ENCODE results near the gene GAREM2. TPM values are rescaled to one million over a fixed set of nuclear protein-coding genes. Genes with fewer than 3 reads are reported as not detected.

GAREM2 gene
- polyA plus RNA-seq, 1 of the 3 experiments (the other 2 are of a cell fraction), result 3.7 TPM

DNA sequence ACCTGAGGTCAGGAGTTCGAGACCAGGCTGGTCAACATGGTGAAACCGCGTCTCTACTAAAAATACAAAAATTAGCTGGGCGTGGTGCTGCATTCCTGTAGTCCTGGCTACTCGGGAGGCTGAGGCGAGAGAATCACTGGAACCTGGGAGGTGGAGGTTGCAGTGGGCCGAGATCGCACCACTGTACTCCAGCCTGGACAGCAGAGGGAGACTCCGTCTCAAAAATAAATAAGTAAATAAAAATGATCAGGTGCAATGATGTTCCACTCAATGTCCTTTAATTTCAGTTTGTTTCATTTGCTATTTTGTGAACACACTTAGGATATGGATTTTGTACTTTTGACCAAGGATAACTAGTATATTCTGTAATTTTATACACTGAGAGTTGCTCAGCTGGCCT, 62.2 kb downstream of the GAREM2 start:
- CTCF ChIA-PET, result interaction anchor here (0.7 to 1.7 kb wide), 11 partner anchors 12 to 500 kb away, joined by 3 to 9 read pairs (median 3); a partner anchor contains a TSS
- H3K36me3 ChIP-seq (replicated peaks in 1 of 2; ENCODE audit: control insufficient read depth in 1 of 2, insufficient read depth in 2 of 2, low read length in 1 of 2), result peaks cover 62 to 66% of the 10 kb centered on the region in 2 experiments
- H3K9ac ChIP-seq, result no peak overlapping the region
- no peaks in the 10 kb centered on the region for H3K9me2 ChIP-seq
- H3K4me2 ChIP-seq, result no peak overlapping the region
- H3K9me3 ChIP-seq, result no peaks in the 10 kb centered on the region
- H3K27ac ChIP-seq (ENCODE audit: low read depth in 2 of 2, low read length in 1 of 2), result no peak overlapping the region
- no peaks in the 10 kb centered on the region; a peak in 1 of 4 replicates for H3K4me1 ChIP-seq (ENCODE audit: control insufficient read depth in 1 of 2, insufficient read depth in 2 of 2, low read depth in 1 of 2, low read length in 1 of 2)
- H3K79me2 ChIP-seq (ENCODE audit: insufficient read depth), result peaks cover 18% of the 10 kb centered on the region
- no peaks in the 10 kb centered on the region for H3K27me3 ChIP-seq (ENCODE audit: insufficient read depth)
- POLR2A ChIA-PET, result interaction anchor here (1.2 kb wide), 1 partner anchor 41 kb away, joined by 3 read pairs; no protein-coding TSS in a partner anchor
- H3F3A ChIP-seq (replicated peaks; ENCODE audit: insufficient read depth), result no peaks in the 10 kb centered on the region
- 96% methylated on average over 9 of the region's 9 CpGs for WGBS (ENCODE audit: low lambda C conversion rate)
- no peak overlapping the region for H3K4me3 ChIP-seq (ENCODE audit: low read depth in 2 of 2, low read length in 1 of 2)
- no peak for DNase-seq
- 0 out of 2 replicates have a peak, but pooled peaks cover 3% of the 10 kb centered on the region for H4K20me1 ChIP-seq (ENCODE audit: insufficient read depth)
- H2AFZ ChIP-seq (ENCODE audit: low read depth), result no peak overlapping the region
- TF ChIP-seq, protein P1, sequence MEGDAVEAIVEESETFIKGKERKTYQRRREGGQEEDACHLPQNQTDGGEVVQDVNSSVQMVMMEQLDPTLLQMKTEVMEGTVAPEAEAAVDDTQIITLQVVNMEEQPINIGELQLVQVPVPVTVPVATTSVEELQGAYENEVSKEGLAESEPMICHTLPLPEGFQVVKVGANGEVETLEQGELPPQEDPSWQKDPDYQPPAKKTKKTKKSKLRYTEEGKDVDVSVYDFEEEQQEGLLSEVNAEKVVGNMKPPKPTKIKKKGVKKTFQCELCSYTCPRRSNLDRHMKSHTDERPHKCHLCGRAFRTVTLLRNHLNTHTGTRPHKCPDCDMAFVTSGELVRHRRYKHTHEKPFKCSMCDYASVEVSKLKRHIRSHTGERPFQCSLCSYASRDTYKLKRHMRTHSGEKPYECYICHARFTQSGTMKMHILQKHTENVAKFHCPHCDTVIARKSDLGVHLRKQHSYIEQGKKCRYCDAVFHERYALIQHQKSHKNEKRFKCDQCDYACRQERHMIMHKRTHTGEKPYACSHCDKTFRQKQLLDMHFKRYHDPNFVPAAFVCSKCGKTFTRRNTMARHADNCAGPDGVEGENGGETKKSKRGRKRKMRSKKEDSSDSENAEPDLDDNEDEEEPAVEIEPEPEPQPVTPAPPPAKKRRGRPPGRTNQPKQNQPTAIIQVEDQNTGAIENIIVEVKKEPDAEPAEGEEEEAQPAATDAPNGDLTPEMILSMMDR (IDR thresholded peaks at IDR 0.05), result peak; percentile 43
- TF ChIP-seq RAD21 (IDR thresholded peaks at IDR 0.05; ENCODE audit: low read length) (peak; percentile 44), CHD2 (IDR thresholded peaks at IDR 0.05; ENCODE audit: low read length, partially characterized antibody) (no peak), FOSL2 (IDR thresholded peaks at IDR 0.05; ENCODE audit: borderline replicate concordance, low read depth) (no peak)
- TF ChIP-seq, protein P2, sequence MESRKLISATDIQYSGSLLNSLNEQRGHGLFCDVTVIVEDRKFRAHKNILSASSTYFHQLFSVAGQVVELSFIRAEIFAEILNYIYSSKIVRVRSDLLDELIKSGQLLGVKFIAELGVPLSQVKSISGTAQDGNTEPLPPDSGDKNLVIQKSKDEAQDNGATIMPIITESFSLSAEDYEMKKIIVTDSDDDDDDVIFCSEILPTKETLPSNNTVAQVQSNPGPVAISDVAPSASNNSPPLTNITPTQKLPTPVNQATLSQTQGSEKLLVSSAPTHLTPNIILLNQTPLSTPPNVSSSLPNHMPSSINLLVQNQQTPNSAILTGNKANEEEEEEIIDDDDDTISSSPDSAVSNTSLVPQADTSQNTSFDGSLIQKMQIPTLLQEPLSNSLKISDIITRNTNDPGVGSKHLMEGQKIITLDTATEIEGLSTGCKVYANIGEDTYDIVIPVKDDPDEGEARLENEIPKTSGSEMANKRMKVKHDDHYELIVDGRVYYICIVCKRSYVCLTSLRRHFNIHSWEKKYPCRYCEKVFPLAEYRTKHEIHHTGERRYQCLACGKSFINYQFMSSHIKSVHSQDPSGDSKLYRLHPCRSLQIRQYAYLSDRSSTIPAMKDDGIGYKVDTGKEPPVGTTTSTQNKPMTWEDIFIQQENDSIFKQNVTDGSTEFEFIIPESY (IDR thresholded peaks at IDR 0.05; ENCODE audit: borderline replicate concordance, low read depth), result no peak
- TF ChIP-seq, protein P3, sequence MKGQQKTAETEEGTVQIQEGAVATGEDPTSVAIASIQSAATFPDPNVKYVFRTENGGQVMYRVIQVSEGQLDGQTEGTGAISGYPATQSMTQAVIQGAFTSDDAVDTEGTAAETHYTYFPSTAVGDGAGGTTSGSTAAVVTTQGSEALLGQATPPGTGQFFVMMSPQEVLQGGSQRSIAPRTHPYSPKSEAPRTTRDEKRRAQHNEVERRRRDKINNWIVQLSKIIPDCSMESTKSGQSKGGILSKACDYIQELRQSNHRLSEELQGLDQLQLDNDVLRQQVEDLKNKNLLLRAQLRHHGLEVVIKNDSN (IDR thresholded peaks at IDR 0.05; ENCODE audit: borderline replicate concordance, low read depth), result no peak

DNA sequence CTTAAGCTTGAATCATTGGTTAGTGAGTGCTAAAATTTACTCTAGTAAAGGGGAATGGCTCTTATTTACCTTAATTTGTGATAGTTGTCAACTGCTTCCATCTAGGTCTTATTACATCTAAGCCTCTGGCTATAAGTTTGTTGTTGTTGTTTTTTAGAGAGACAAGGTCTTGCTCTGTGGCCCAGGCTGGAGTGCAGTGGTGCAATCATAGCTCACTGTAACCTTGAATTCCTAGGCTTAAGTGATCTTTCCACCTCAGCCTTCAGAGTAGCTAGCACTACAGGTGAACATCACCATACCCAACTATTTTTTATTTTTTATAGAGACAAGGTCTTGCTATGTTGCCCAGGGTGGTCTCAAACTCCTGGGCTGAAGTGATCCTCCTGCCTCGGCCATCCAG, 65.0 kb downstream of the GAREM2 start:
- Histone ChIP-seq H4K20me1 (ENCODE audit: insufficient read depth) (peaks cover 11% of the 10 kb centered on the region; the same call in 1 of the 2 replicates), H3K36me3 (replicated peaks in 1 of 2; ENCODE audit: control insufficient read depth in 1 of 2, insufficient read depth in 2 of 2, low read length in 1 of 2) (peaks cover 42 to 43% of the 10 kb centered on the region in 2 experiments), H3K79me2 (ENCODE audit: insufficient read depth) (peaks cover 46% of the 10 kb centered on the region), H3K9me2 (no peaks in the 10 kb centered on the region), H3K4me1 (ENCODE audit: control insufficient read depth in 1 of 2, insufficient read depth in 2 of 2, low read depth in 1 of 2, low read length in 1 of 2) (peaks cover 3 to 9% of the 10 kb centered on the region in 2 experiments; a peak in 3 of 4 replicates), H2AFZ (ENCODE audit: low read depth) (no peak overlapping the region), H3K4me2 (no peak overlapping the region), H3K9ac (no peak overlapping the region), H3F3A (replicated peaks; ENCODE audit: insufficient read depth) (no peaks in the 10 kb centered on the region), H3K4me3 (ENCODE audit: low read depth in 2 of 2, low read length in 1 of 2) (no peak overlapping the region), H3K9me3 (no peaks in the 10 kb centered on the region), H3K27me3 (ENCODE audit: insufficient read depth) (no peaks in the 10 kb centered on the region), H3K27ac (ENCODE audit: low read depth in 2 of 2, low read length in 1 of 2) (no peak overlapping the region)
- 100% methylated on average over 1 of the region's 1 CpG for WGBS (ENCODE audit: low lambda C conversion rate)
- ChIA-PET CTCF (interaction anchor here (0.9 to 1.6 kb wide), 2 partner anchors 91 to 340 kb away, joined by 3 to 6 read pairs; no protein-coding TSS in a partner anchor), POLR2A (interaction anchor here (0.7 kb wide), 1 partner anchor 1416 kb away, joined by 3 read pairs; no protein-coding TSS in a partner anchor)
- DNase-seq, result no peak
- TF ChIP-seq MEF2A (IDR thresholded peaks at IDR 0.05; ENCODE audit: borderline replicate concordance, low read depth) (no peak), FOXM1 (IDR thresholded peaks at IDR 0.05; ENCODE audit: low read depth) (no peak), GATA2 (CRISPR knock-in tag; IDR thresholded peaks at IDR 0.05) (no peak), EP300 (IDR thresholded peaks at IDR 0.05; ENCODE audit: borderline replicate concordance in 1 of 2, low read depth in 1 of 2, low read length in 1 of 2) (no peak), JUND (IDR thresholded peaks at IDR 0.05) (no peak), TAF1 (IDR thresholded peaks at IDR 0.05; ENCODE audit: borderline replicate concordance, low read depth, low read length) (no peak), FOSL2 (IDR thresholded peaks at IDR 0.05; ENCODE audit: borderline replicate concordance, low read depth) (no peak), GABPA (IDR thresholded peaks at IDR 0.05; ENCODE audit: low read depth) (no peak), YY1 (IDR thresholded peaks at IDR 0.05; ENCODE audit: low read depth) (no peak), RFX5 (IDR thresholded peaks at IDR 0.05; ENCODE audit: low read length) (no peak), TEAD4 (IDR thresholded peaks at IDR 0.05; ENCODE audit: borderline replicate concordance, insufficient read depth) (no peak)
- TF ChIP-seq, protein P2 (IDR thresholded peaks at IDR 0.05; ENCODE audit: borderline replicate concordance, low read depth), result no peak
- TF ChIP-seq, protein P4, sequence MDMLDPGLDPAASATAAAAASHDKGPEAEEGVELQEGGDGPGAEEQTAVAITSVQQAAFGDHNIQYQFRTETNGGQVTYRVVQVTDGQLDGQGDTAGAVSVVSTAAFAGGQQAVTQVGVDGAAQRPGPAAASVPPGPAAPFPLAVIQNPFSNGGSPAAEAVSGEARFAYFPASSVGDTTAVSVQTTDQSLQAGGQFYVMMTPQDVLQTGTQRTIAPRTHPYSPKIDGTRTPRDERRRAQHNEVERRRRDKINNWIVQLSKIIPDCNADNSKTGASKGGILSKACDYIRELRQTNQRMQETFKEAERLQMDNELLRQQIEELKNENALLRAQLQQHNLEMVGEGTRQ (IDR thresholded peaks at IDR 0.05; ENCODE audit: borderline replicate concordance, low read depth, low read length), result no peak
- TF ChIP-seq, protein P5, sequence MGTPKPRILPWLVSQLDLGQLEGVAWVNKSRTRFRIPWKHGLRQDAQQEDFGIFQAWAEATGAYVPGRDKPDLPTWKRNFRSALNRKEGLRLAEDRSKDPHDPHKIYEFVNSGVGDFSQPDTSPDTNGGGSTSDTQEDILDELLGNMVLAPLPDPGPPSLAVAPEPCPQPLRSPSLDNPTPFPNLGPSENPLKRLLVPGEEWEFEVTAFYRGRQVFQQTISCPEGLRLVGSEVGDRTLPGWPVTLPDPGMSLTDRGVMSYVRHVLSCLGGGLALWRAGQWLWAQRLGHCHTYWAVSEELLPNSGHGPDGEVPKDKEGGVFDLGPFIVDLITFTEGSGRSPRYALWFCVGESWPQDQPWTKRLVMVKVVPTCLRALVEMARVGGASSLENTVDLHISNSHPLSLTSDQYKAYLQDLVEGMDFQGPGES (IDR thresholded peaks at IDR 0.05; ENCODE audit: low read depth, low read length), result no peak
